Transverse colon (tissue), 4 donors: ENCODE measurements around the gene ST3GAL4. TPM values are rescaled to one million over a fixed set of nuclear protein-coding genes. Genes with fewer than 3 reads are reported as not detected.

Source experiments
- DNase-seq: peaks from one replicate; pipeline ENCODE4 v3.0.0-alpha.2; 2019
- H3K27ac ChIP-seq, 4 donors: fragments of 200-600 bp; sonication (generic); 2 replicates each; pipeline ENCODE4 v1.5.1; 2016 to 2018; ENCODE audit warnings: inconsistent platforms in 4 of 4
- H3K27me3 ChIP-seq: fragments of 200-600 bp; sonication (generic); 2 replicates; pipeline ENCODE4 v1.5.1; 2017; ENCODE audit warnings: inconsistent platforms
- H3K36me3 ChIP-seq, 4 donors: fragments of 200-600 bp; sonication (generic); 2 replicates each; pipeline ENCODE4 v1.5.1; 2017 to 2019; ENCODE audit warnings: inconsistent platforms in 4 of 4
- H3K4me1 ChIP-seq, 4 donors: fragments of 200-600 bp; sonication (generic); 2 replicates each; pipeline ENCODE4 v1.5.1; 2017 to 2020; ENCODE audit warnings: inconsistent platforms in 4 of 4
- H3K4me3 ChIP-seq, 4 donors: fragments of 200-600 bp; sonication (generic); 1 replicate in 1 of 4; 2 replicates in 3 of 4; pipeline versions ENCODE4 v1.5.1 to v1.6.1; 2017 to 2019; ENCODE audit warnings: inconsistent platforms in 4 of 4
- H3K9me3 ChIP-seq, 2 donors: fragments of 200-600 bp; sonication (generic); 2 replicates each; pipeline ENCODE4 v1.5.1; 2017 to 2019; ENCODE audit warnings: inconsistent platforms in 2 of 2
- CTCF ChIP-seq, 5 experiments: fragments of 200-600 bp in 3 of 5; fragments of 450-650 bp in 2 of 5; sonication (generic) in 3 of 5; IDR thresholded peaks; 1 replicate in 2 of 5; 2 replicates in 3 of 5; pipeline ENCODE4 v1.5.1; 2016 to 2017; ENCODE audit warnings: antibody characterized with exemption in 5 of 5, inconsistent platforms in 3 of 5, mild to moderate bottlenecking in 2 of 5, moderate library complexity in 1 of 5
- EP300 ChIP-seq: sonication (generic); formaldehyde crosslinking; IDR thresholded peaks from one replicate; pipeline ENCODE4 v1.6.1; 2017; ENCODE audit warnings: antibody characterized with exemption, low read depth
- POLR2A ChIP-seq: fragments of 450-650 bp; IDR thresholded peaks from one replicate; pipeline ENCODE4 v1.6.1; 2016; ENCODE audit warnings: antibody characterized with exemption, mild to moderate bottlenecking, moderate library complexity
- POLR2AphosphoS5 ChIP-seq, 3 donors: sonication (generic); formaldehyde crosslinking; IDR thresholded peaks; one replicate each; pipeline ENCODE4 v1.6.1; 2016; ENCODE audit warnings: antibody characterized with exemption in 3 of 3
- WGBS, 2 donors: methylation state at CpG; one replicate each; pipeline ENCODE4 v1.1.5; 2018; ENCODE audit warnings: low coverage in 1 of 2; 5-methylcytosine and 5-hydroxymethylcytosine counted together
- in situ Hi-C, 4 donors: fragments of 200-750 bp; cut with MboI; loops; one replicate each; pipeline versions ENCODE4 v1.15.0 to v1.15.1; 2017; ENCODE audit warnings: low sequenced_read_pairs in 3 of 4, low pct_ligation_motif_present in 1 of 4, low pct_unique_long_range_greater_than_20kb in 1 of 4
- intact Hi-C: fragments of 100-400 bp; cut with DNase I; formaldehyde crosslinking; loops from one replicate; pipeline ENCODE4 v1.15.1; 2023; ENCODE audit warnings: low total_unique reads
- total RNA-seq, 4 donors: library from RNA; depleted of rRNA; stranded (reverse); fragments of >200 nt; gene quantifications; one replicate each; pipeline ENCODE4 v1.1.0, GENCODE V29; 2016

The ST3GAL4 gene
- total RNA-seq, 4 donors from 2014 or later: 26.1 to 206 (median 166) TPM

GRCh38 chr11:126437731-126438130, 82.2 kb downstream of the ST3GAL4 start:
- DNase-seq: no peak
- H3K4me3 ChIP-seq: no peak overlapping the region
- TF ChIP-seq CTCF (IDR thresholded peaks at IDR 0.05) (no peak), EP300 (no peak), POLR2AphosphoS5 (IDR thresholded peaks at IDR 0.05) (no peak), POLR2A (no peak)
- peaks cover 11% of the 10 kb centered on the region for H3K27me3 ChIP-seq
- WGBS, 2 donors: 95 to 100% methylated on average over 1 to 5 of the region's 5 CpGs
- intact Hi-C loops: loop anchor here (10.0 kb wide), 1 partner anchor 123 kb away; no protein-coding TSS in a partner anchor
- no peaks in the 10 kb centered on the region for H3K36me3 ChIP-seq
- peaks cover 0 to 4% (median 2%) of the 10 kb centered on the region in 4 donors for H3K4me1 ChIP-seq
- H3K27ac ChIP-seq: no peak overlapping the region
- in situ Hi-C loops: loop anchor here in 2 of 4 donors (25.0 kb wide), 1 partner anchor 550 kb away; no protein-coding TSS in a partner anchor
- H3K9me3 ChIP-seq: no peaks in the 10 kb centered on the region

- Histone ChIP-seq H3K4me3 (no peak overlapping the region), H3K4me1 (peaks cover 0 to 4% (median 2%) of the 10 kb centered on the region in 4 donors), H3K36me3 (no peaks in the 10 kb centered on the region), H3K9me3 (no peaks in the 10 kb centered on the region), H3K27me3 (peaks cover 15% of the 10 kb centered on the region), H3K27ac (no peak overlapping the region)
- in situ Hi-C loops: loop anchor here in 2 of 4 donors (25.0 kb wide), 1 partner anchor 549 kb away; no protein-coding TSS in a partner anchor
- intact Hi-C loops: loop anchor here (10.0 kb wide), 1 partner anchor 123 kb away; no protein-coding TSS in a partner anchor
- 77% methylated on average over 9 of the region's 9 CpGs; no CpG with 5 or more reads in 1 of the 2 donors for WGBS, 2 donors
- TF ChIP-seq POLR2AphosphoS5 (IDR thresholded peaks at IDR 0.05) (no peak), EP300 (no peak), POLR2A (no peak), CTCF (IDR thresholded peaks at IDR 0.05) (no peak)
- DNase-seq: no peak
Observed at GRCh38 chr11:126438272-126438671, 82.8 kb downstream of the ST3GAL4 start.

- no peak for DNase-seq
- no peak overlapping the region for H3K4me3 ChIP-seq
- peaks cover 0 to 4% (median 2%) of the 10 kb centered on the region in 4 donors for H3K4me1 ChIP-seq
- H3K27me3 ChIP-seq: peaks cover 15% of the 10 kb centered on the region
- H3K36me3 ChIP-seq: no peaks in the 10 kb centered on the region
- intact Hi-C loops: loop anchor here (10.0 kb wide), 1 partner anchor 124 kb away; no protein-coding TSS in a partner anchor
- no peaks in the 10 kb centered on the region for H3K9me3 ChIP-seq
- in situ Hi-C loops: loop anchor here in 2 of 4 donors (25.0 kb wide), 1 partner anchor 549 kb away; no protein-coding TSS in a partner anchor
- WGBS, 2 donors: 45 to 50% methylated on average over 2 to 5 of the region's 5 CpGs
- TF ChIP-seq CTCF (IDR thresholded peaks at IDR 0.05): no peak
- no peak for TF ChIP-seq EP300
- no peak for TF ChIP-seq POLR2A
- no peak for TF ChIP-seq POLR2AphosphoS5 (IDR thresholded peaks at IDR 0.05)
- H3K27ac ChIP-seq: no peak overlapping the region
Observed at GRCh38 chr11:126438691-126439090, 83.2 kb downstream of the ST3GAL4 start.

GRCh38 chr11:126440276-126440675, 84.8 kb downstream of the ST3GAL4 start:
- Histone ChIP-seq H3K27me3 (peaks cover 18% of the 10 kb centered on the region), H3K27ac (no peak overlapping the region), H3K9me3 (no peaks in the 10 kb centered on the region), H3K36me3 (no peaks in the 10 kb centered on the region), H3K4me1 (peaks cover 0 to 4% (median 2%) of the 10 kb centered on the region in 4 donors), H3K4me3 (no peak overlapping the region)
- intact Hi-C loops (loop anchor here (5.0 kb wide), 2 partner anchors 552 to 907 kb away; no protein-coding TSS in a partner anchor), in situ Hi-C loops (loop anchor here in 3 of 4 donors (5.0 to 25.0 kb wide), 3 partner anchors 37 to 905 kb away; no protein-coding TSS in a partner anchor)
- DNase-seq: no peak
- 14 to 67% methylated on average over 1 to 22 of the region's 22 CpGs for WGBS, 2 donors
- no peak for TF ChIP-seq POLR2A
- no peak for TF ChIP-seq CTCF (IDR thresholded peaks at IDR 0.05)
- no peak for TF ChIP-seq POLR2AphosphoS5 (IDR thresholded peaks at IDR 0.05)
- no peak for TF ChIP-seq EP300
